Suprapubic skin (tissue), 4 donors: ENCODE measurements around the gene UBAP1L. TPM values are rescaled to one million over a fixed set of nuclear protein-coding genes. Genes with fewer than 3 reads are reported as not detected.
"Not testable (repeated sequence)": the region's sequence is repeated elsewhere in the genome, so short reads cannot be mapped to it uniquely, and the experiment has no call there.

Experiments used
- DNase-seq, 2 donors: peaks; one replicate each; pipeline ENCODE4 v3.0.0-alpha.2; 2019; ENCODE audit warnings: low spot score in 2 of 2
- H3K27ac ChIP-seq: fragments of 200-600 bp; sonication (generic); one replicate; pipeline ENCODE4 v1.5.1; 2019
- H3K27me3 ChIP-seq: fragments of 200-600 bp; sonication (generic); one replicate; pipeline ENCODE4 v1.5.1; 2019
- H3K36me3 ChIP-seq: fragments of 200-600 bp; sonication (generic); one replicate; pipeline ENCODE4 v1.5.1; 2019
- H3K4me1 ChIP-seq: fragments of 200-600 bp; sonication (generic); one replicate; pipeline ENCODE4 v1.5.1; 2019
- H3K4me3 ChIP-seq: fragments of 200-600 bp; sonication (generic); one replicate; pipeline ENCODE4 v1.5.1; 2019; ENCODE audit warnings: mild to moderate bottlenecking
- H3K9me3 ChIP-seq: fragments of 200-600 bp; sonication (generic); one replicate; pipeline ENCODE4 v1.5.1; 2019
- CTCF ChIP-seq, 2 donors: fragments of 200-600 bp in 1 of 2; fragments of 450-650 bp in 1 of 2; sonication (generic) in 1 of 2; IDR thresholded peaks; one replicate each; pipeline ENCODE4 v1.5.1; 2016 to 2019; ENCODE audit warnings: antibody characterized with exemption in 2 of 2, mild to moderate bottlenecking in 1 of 2, moderate library complexity in 1 of 2
- EP300 ChIP-seq: sonication (generic); formaldehyde crosslinking; IDR thresholded peaks from one replicate; pipeline ENCODE4 v1.6.1; 2017; ENCODE audit warnings: antibody characterized with exemption
- POLR2A ChIP-seq, 2 donors: fragments of 450-650 bp; IDR thresholded peaks; one replicate each; pipeline ENCODE4 v1.6.1; 2017; ENCODE audit warnings: antibody characterized with exemption in 2 of 2, mild to moderate bottlenecking in 2 of 2, moderate library complexity in 2 of 2
- POLR2AphosphoS5 ChIP-seq, 3 donors: sonication (generic); formaldehyde crosslinking; IDR thresholded peaks; one replicate each; pipeline ENCODE4 v1.6.1; 2017; ENCODE audit warnings: antibody characterized with exemption in 3 of 3
- WGBS: methylation state at CpG from one replicate; pipeline ENCODE4 v1.1.5; 2018; 5-methylcytosine and 5-hydroxymethylcytosine counted together
- total RNA-seq, 4 donors: library from RNA; depleted of rRNA; stranded (reverse); fragments of >200 nt; gene quantifications; one replicate each; pipeline ENCODE4 v1.1.0, GENCODE V29; 2016

Gene UBAP1L
- total RNA-seq, 4 donors from 2014 or later, result 2.3 to 21.4 (median 5.6) TPM

- H3K4me1 ChIP-seq, result no peaks in the 10 kb centered on the region
- H3K9me3 ChIP-seq, result no peaks in the 10 kb centered on the region
- peak in 1 of 2 donors; percentile 56 for DNase-seq
- H3K27me3 ChIP-seq, result no peaks in the 10 kb centered on the region
- WGBS, result 82% methylated on average over 44 of the region's 75 CpGs
- no peak overlapping the region for H3K4me3 ChIP-seq
- TF ChIP-seq POLR2A (IDR thresholded peaks at IDR 0.05), result no peak
- TF ChIP-seq POLR2AphosphoS5 (IDR thresholded peaks at IDR 0.05), result no peak
- no peak for TF ChIP-seq EP300
- no peak for TF ChIP-seq CTCF (IDR thresholded peaks at IDR 0.05)
- peaks cover 63% of the 10 kb centered on the region for H3K36me3 ChIP-seq
- no peak overlapping the region for H3K27ac ChIP-seq
Measured at GRCh38 chr15:65101891-65102708, 12.9 kb downstream of the UBAP1L start.

- Histone ChIP-seq H3K27ac (no peak overlapping the region), H3K4me3 (no peak overlapping the region), H3K27me3 (no peaks in the 10 kb centered on the region), H3K36me3 (peaks cover 67% of the 10 kb centered on the region), H3K9me3 (no peaks in the 10 kb centered on the region), H3K4me1 (no peaks in the 10 kb centered on the region)
- DNase-seq, result peak; percentile 69 to 71
- TF ChIP-seq EP300 (no peak), CTCF (IDR thresholded peaks at IDR 0.05) (peak; percentile 55 to 64), POLR2A (IDR thresholded peaks at IDR 0.05) (no peak), POLR2AphosphoS5 (IDR thresholded peaks at IDR 0.05) (no peak)
- 32% methylated on average over 9 of the region's 9 CpGs for WGBS
Measured at GRCh38 chr15:65101411-65101890, 13.5 kb downstream of the UBAP1L start.

GRCh38 chr15:65100442-65100841 is 14.6 kb downstream of the UBAP1L start:
- peak; percentile 47 to 63 for DNase-seq
- TF ChIP-seq CTCF (IDR thresholded peaks at IDR 0.05) (no peak), POLR2AphosphoS5 (IDR thresholded peaks at IDR 0.05) (no peak), EP300 (no peak), POLR2A (IDR thresholded peaks at IDR 0.05) (no peak)
- no peaks in the 10 kb centered on the region for H3K4me1 ChIP-seq
- H3K4me3 ChIP-seq, result no peak overlapping the region
- H3K27me3 ChIP-seq, result no peaks in the 10 kb centered on the region
- no peaks in the 10 kb centered on the region for H3K9me3 ChIP-seq
- peaks cover 59% of the 10 kb centered on the region for H3K36me3 ChIP-seq
- WGBS, result 32% methylated on average over 7 of the region's 7 CpGs
- H3K27ac ChIP-seq, result no peak overlapping the region

- H3K36me3 ChIP-seq, result peaks cover 53% of the 10 kb centered on the region
- H3K27me3 ChIP-seq, H3K4me1 ChIP-seq, H3K4me3 ChIP-seq, H3K9me3 ChIP-seq, H3K27ac ChIP-seq: not testable (repeated sequence)
- DNase-seq, result peak; percentile 17 to 65
- WGBS, result 93% methylated on average over 10 of the region's 10 CpGs
Measured at GRCh38 chr15:65099801-65100200, 15.2 kb downstream of the UBAP1L start.

- 94% methylated on average over 5 of the region's 5 CpGs for WGBS
- DNase-seq, result peak; percentile 36 to 64
- no peaks in the 10 kb centered on the region for H3K27me3 ChIP-seq
- no peaks in the 10 kb centered on the region for H3K4me1 ChIP-seq
- no peak overlapping the region for H3K4me3 ChIP-seq
- H3K27ac ChIP-seq, result no peak overlapping the region
- no peak for TF ChIP-seq EP300
- TF ChIP-seq POLR2AphosphoS5 (IDR thresholded peaks at IDR 0.05), result no peak
- no peak for TF ChIP-seq POLR2A (IDR thresholded peaks at IDR 0.05)
- no peak for TF ChIP-seq CTCF (IDR thresholded peaks at IDR 0.05)
- peaks cover 50% of the 10 kb centered on the region for H3K36me3 ChIP-seq
- H3K9me3 ChIP-seq, result no peaks in the 10 kb centered on the region
Measured at GRCh38 chr15:65099336-65099735, 15.7 kb downstream of the UBAP1L start.
